Measurements from ENCODE around the gene MCC.

Gene MCC

GRCh38 chr5:113118765-113119164, 369.5 kb downstream of the MCC start:
- TF ChIP-seq CTCF (IDR thresholded peaks at IDR 0.05) (no peak), ZFX (IDR thresholded peaks at IDR 0.05; ENCODE audit: borderline replicate concordance) (no peak)
- H3K27ac ChIP-seq = no peak overlapping the region

DNA sequence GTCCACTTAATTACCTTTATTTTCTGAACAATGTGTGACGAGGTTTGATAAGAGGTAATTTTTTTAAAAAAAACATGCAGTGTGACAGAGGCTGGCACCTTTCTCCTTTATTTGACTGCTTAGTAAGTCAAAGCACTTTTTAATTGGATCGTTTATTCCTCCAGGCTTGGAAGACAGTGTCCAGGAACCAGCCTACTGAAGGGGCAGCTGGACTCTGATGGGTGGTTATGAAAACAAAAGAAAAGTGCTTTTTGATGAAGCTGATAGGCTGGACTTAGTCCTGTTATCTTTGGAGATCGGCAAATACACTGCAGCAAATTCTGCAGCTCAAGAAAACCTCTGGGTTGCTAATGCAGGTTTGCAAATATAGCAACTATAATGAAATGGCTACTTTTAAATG, 370.0 kb downstream of the MCC start:
- TF ChIP-seq CTCF (IDR thresholded peaks at IDR 0.05) = no peak
- no peak for TF ChIP-seq ZFX (IDR thresholded peaks at IDR 0.05; ENCODE audit: borderline replicate concordance)
- no peak overlapping the region for H3K27ac ChIP-seq

GRCh38 chr5:113117543-113118115, 370.6 kb downstream of the MCC start:
- H3K27ac ChIP-seq = no peak overlapping the region
- TF ChIP-seq CTCF (IDR thresholded peaks at IDR 0.05) (no peak), ZFX (IDR thresholded peaks at IDR 0.05; ENCODE audit: borderline replicate concordance) (no peak)

DNA sequence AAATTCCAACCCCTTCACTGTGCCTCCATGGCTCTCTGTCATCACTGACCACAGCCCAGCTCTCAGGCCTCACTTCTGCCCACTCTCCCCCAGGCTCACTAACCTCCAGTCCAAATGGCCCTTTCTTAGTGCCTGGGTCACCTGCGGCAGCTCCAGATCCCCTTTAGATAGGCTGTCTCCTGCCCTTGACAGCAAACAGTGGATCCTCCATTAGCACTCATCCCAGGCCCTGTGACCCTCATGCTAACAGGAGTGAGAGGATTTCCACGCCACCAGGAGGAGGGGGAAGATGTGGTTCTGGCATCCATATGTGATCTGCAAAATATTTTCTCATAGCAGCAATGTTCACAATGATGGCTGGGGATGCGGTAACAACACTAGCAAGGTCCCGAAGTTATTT, 372.3 kb downstream of the MCC start:
- no peak for TF ChIP-seq CTCF (IDR thresholded peaks at IDR 0.05)
- no peak for TF ChIP-seq ZFX (IDR thresholded peaks at IDR 0.05; ENCODE audit: borderline replicate concordance)
- no peak overlapping the region for H3K27ac ChIP-seq

- TF ChIP-seq ZFX (IDR thresholded peaks at IDR 0.05; ENCODE audit: borderline replicate concordance) (no peak), CTCF (IDR thresholded peaks at IDR 0.05) (no peak)
- no peak overlapping the region for H3K27ac ChIP-seq
Measured at GRCh38 chr5:113115061-113115460, 373.2 kb downstream of the MCC start.

GRCh38 chr5:113114559-113114958, 373.7 kb downstream of the MCC start:
- TF ChIP-seq CTCF (IDR thresholded peaks at IDR 0.05) (no peak), ZFX (IDR thresholded peaks at IDR 0.05; ENCODE audit: borderline replicate concordance) (no peak)
- no peak overlapping the region for H3K27ac ChIP-seq

DNA sequence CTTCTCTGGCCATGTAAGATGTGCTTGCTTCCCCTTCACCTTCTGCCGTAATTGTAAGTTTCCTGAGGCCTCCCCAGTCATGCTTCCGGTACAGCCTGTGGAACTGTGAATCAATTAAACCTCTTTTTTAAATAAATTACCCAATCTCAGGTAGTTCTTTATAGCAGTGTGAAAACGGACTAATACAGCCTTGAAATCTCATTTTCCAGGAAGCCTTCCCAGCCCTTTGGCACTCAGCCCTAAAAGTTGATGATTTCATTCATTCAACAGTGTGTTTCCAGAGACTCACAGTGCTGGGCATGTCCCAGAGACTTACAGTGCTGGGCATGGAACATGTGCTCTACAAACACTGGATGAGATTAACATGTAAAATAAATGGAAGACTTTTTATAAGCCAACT, 375.8 kb downstream of the MCC start:
- TF ChIP-seq CTCF (IDR thresholded peaks at IDR 0.05) (no peak), ZFX (IDR thresholded peaks at IDR 0.05; ENCODE audit: borderline replicate concordance) (no peak)

More for the DNA sequence above, 375.8 kb downstream of the MCC start:
- no peak overlapping the region for H3K27ac ChIP-seq
